ENCODE results near the gene GMCL1.

GRCh38 chr2:69829256-69830044 is at the start of gene GMCL1:
- TF ChIP-seq, protein P1, sequence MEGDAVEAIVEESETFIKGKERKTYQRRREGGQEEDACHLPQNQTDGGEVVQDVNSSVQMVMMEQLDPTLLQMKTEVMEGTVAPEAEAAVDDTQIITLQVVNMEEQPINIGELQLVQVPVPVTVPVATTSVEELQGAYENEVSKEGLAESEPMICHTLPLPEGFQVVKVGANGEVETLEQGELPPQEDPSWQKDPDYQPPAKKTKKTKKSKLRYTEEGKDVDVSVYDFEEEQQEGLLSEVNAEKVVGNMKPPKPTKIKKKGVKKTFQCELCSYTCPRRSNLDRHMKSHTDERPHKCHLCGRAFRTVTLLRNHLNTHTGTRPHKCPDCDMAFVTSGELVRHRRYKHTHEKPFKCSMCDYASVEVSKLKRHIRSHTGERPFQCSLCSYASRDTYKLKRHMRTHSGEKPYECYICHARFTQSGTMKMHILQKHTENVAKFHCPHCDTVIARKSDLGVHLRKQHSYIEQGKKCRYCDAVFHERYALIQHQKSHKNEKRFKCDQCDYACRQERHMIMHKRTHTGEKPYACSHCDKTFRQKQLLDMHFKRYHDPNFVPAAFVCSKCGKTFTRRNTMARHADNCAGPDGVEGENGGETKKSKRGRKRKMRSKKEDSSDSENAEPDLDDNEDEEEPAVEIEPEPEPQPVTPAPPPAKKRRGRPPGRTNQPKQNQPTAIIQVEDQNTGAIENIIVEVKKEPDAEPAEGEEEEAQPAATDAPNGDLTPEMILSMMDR (IDR thresholded peaks at IDR 0.05; ENCODE audit: low read length) = no peak
- TF ChIP-seq EZH2 (IDR thresholded peaks at IDR 0.05; ENCODE audit: borderline replicate concordance, low read length) = no peak
